Measurements from ENCODE around the gene AS3MT.

- no peak for TF ChIP-seq CTCF (IDR thresholded peaks at IDR 0.05)
- no peak for TF ChIP-seq POLR2A (IDR thresholded peaks at IDR 0.05)
Measured at GRCh38 chr10:102856758-102857424, 12.4 kb upstream of the AS3MT start.

Data from heart left ventricle (tissue), 13 donors.